ENCODE measurements around the gene LAMA1. TPM values are rescaled to one million over a fixed set of nuclear protein-coding genes. Genes with fewer than 3 reads are reported as not detected.

LAMA1 gene
- total RNA-seq, 1 donor from 2014 or later = 12.2 TPM

DNA sequence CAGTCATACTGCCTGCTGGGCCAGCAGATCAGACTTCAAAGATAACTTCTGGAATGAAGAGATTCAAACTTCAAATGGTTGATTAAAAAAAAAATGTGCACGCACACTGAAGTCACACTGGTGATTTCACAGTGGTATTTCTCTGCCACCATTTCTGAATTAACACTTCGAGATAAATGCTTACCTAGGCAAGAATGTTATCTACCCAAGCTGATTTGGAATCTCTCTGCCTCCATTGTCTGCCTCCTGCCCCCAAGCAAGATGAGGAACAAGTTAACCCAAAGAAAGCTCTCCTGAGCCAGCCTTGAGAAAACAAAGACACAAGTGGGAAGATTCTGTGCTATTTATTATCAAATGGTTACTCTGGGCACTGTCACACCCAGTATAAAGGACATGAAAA is 6.5 kb downstream of the LAMA1 start:
- DNase-seq (ENCODE audit: low spot score in 2 of 2) (no peak), FAIRE-seq (no peak)

DNA sequence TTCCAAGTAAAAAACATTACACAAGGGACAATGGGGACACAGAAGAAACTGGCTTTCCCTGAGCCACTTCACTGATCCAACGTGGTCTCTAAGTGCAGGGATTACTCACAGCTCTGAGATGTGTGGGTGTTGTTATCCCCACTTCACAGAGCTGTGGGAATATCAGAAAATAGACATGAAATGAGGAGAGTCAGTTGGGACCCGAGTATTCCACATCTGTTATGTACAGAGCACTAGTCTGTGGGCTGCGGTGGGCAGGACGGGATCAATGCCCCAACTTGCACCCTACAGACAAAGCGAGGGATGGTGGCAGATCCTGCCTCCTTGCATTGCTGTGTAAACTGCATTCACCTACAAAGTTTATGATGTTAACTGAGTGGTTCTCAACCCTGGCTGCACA is 11.7 kb downstream of the LAMA1 start:
- DNase-seq (ENCODE audit: low spot score in 2 of 2) (no peak), FAIRE-seq (no peak)

DNA sequence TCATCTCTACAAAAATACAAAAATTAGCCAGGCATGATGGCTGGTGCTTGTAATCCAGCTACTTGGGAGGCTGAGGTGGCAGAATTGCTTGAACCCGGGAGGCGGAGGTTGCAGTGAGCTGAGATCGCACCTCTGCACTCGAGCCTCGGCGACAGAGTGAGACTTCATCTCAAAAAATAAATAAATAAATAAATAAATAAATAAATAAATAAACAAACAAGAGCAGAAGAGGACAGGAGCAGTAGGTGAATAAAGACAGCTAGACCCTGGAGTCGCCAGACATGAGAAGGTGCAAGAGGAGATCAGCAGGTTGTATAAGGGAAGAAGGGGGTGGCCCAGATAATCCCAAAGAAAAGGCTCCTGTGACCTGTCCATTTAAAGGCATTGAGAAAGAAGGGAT is 12.3 kb downstream of the LAMA1 start:
- DNase-seq (ENCODE audit: low spot score in 2 of 2) (no peak), FAIRE-seq (no peak)

DNA sequence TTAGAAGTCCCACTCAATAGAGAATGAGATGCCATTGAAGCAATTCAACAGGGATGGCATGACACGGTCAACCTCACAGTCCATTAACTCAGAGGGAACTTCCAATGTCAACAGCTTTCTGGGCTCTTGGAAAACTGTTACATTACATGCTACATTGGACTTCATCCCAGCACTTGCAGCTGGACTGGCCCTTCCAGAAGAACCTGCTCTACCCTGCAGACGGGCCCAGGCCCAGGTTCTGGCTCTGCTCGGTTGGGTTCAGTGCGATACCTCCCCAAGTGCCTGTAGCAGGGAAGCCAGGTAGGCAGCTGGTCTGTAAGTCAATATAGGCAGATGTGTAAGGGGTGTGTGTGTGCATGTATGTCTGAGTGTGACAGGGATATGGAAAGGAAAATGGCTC is 12.9 kb downstream of the LAMA1 start:
- no peak for DNase-seq (ENCODE audit: low spot score in 2 of 2)
- FAIRE-seq = no peak

DNA sequence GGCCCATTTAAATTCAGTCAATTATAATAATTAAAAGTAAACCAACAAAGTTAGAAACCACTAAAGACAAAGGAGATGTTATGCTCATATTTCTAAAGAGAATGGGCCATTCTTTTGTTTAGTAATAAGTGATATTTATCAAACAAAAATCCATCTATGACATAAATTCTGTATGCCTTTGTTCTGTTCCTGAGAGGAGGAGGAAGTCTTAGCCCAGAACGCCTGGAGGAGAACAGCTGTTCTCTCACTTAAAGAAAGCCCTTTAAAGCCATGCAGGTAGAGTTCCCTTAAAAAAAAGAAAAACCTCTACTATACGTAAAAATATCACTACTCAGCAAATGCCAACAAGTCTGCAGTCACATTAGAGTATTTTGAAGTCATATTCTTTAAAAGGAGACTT is 15.5 kb downstream of the LAMA1 start:
- DNase-seq (ENCODE audit: low spot score in 2 of 2) (no peak), FAIRE-seq (no peak)

DNA sequence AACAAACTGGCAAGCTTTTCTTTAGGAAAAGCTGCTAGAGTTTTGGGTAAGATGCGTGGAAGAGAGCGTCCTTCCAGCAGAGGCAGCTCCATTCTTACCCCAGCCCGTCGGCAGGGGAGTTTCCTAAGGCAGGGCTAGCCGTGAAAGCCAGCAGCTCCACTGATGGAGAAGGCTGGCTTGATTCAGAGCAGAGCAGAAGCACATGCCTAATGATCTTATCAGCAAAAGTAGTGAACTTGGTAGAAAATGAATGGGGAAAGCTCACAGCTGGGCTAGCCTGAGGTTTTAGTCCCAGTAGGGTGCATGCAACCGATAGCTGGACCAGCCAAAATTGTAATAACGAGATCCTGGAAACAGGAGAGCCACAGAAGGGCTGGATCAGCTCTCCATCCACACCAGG is 20.8 kb downstream of the LAMA1 start:
- DNase-seq (ENCODE audit: low spot score in 2 of 2) (no peak), FAIRE-seq (no peak)

DNA sequence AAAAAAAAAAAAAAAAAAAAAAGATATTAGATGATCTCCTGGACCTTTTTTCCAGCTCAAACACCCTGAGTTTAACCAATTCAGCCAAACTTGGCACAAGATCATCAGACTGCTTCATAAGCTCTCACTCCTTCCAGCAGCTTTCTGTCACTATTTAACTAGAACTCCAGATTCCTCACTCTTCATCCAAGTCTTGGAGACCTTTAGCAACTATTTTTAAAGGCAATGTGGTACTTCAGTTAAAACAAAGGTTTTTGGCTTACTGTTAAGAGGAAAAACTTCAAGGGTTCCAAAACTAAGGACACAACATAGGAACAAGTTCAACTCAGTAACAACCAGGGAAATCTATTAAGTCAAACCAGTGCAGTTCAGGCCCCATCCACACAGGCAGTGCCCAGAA is 23.2 kb downstream of the LAMA1 start:
- FAIRE-seq (no peak), DNase-seq (ENCODE audit: low spot score in 2 of 2) (no peak)

GRCh38 chr18:7090771-7091170 is 26.8 kb downstream of the LAMA1 start:
- DNase-seq (ENCODE audit: low spot score in 2 of 2) = no peak
- no peak for FAIRE-seq

- DNase-seq (ENCODE audit: low spot score in 2 of 2) (no peak), FAIRE-seq (no peak)
These were observed 28.2 kb downstream of the LAMA1 start for GRCh38 chr18:7089369-7089768.

GRCh38 chr18:7084080-7085065 is 33.2 kb downstream of the LAMA1 start:
- DNase-seq (ENCODE audit: low spot score in 2 of 2) (no peak), FAIRE-seq (no peak)

GRCh38 chr18:7082671-7083070 is 34.9 kb downstream of the LAMA1 start:
- FAIRE-seq (no peak), DNase-seq (ENCODE audit: low spot score in 2 of 2) (no peak)

DNA sequence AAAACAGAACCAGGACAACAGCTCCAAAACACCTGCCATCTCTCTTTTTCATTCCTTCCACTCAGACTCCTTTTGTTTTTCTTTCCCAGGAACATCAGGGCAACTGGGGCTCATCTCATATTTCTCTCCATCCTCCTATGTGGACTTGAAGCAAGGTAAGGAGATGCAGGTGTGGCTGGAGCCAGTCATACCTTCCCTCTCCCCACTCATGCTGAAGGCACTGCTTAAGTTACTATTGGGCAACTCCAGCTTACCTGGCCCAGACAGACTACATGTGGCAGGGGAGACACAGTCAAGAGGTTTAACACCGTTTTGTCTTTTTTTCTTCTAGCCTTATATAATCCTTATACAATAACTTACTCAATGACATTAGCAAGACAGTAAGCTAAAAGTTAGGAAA is 38.4 kb downstream of the LAMA1 start:
- FAIRE-seq (no peak), DNase-seq (ENCODE audit: low spot score in 2 of 2) (no peak)

- FAIRE-seq (no peak), DNase-seq (ENCODE audit: low spot score in 2 of 2) (no peak)
These were observed 45.0 kb downstream of the LAMA1 start for GRCh38 chr18:7072593-7072992.

- no peak for DNase-seq (ENCODE audit: low spot score in 2 of 2)
- no peak for FAIRE-seq
These were observed 46.0 kb downstream of the LAMA1 start for GRCh38 chr18:7071600-7071999.

GRCh38 chr18:7070466-7070865 is 47.1 kb downstream of the LAMA1 start:
- FAIRE-seq (no peak), DNase-seq (ENCODE audit: low spot score in 2 of 2) (no peak)

- no peak for FAIRE-seq
- DNase-seq (ENCODE audit: low spot score in 2 of 2) = no peak
These were observed 48.6 kb downstream of the LAMA1 start for GRCh38 chr18:7068871-7069590.

GRCh38 chr18:7066965-7067555 is 50.5 kb downstream of the LAMA1 start:
- FAIRE-seq = no peak
- no peak for DNase-seq (ENCODE audit: low spot score in 2 of 2)

- DNase-seq (ENCODE audit: low spot score in 2 of 2) (no peak), FAIRE-seq (no peak)
These were observed 51.9 kb downstream of the LAMA1 start for GRCh38 chr18:7065736-7066135.

GRCh38 chr18:7064346-7064745 is 53.3 kb downstream of the LAMA1 start:
- DNase-seq (ENCODE audit: low spot score in 2 of 2) (no peak), FAIRE-seq (no peak)

- FAIRE-seq = no peak
- no peak for DNase-seq (ENCODE audit: low spot score in 2 of 2)
These were observed 54.8 kb downstream of the LAMA1 start for GRCh38 chr18:7062811-7063210.

DNA sequence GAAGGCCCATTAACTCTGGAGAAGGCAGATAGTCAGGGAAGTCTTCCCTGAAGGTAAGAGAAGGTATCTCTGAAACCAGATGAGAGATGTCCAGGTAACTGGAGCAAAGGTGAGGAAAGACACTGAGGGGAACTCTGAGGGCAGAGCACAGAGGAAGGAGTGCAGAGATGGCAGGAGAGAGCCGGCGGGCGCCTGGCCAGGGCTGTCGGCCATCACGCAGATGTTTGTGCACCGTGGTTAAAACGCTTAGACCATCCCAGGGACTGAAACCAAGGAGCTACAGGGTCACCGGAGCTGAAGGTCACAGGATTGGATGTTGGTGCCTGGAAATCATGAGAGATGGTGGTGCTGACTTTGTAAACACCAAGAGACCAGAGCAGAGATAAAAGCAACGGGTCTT is 55.4 kb downstream of the LAMA1 start:
- FAIRE-seq (no peak), DNase-seq (ENCODE audit: low spot score in 2 of 2) (no peak)

All from frontal cortex (tissue), 4 donors.